Immature natural killer cell (primary cell): ENCODE measurements around the gene MYH14. TPM values are rescaled to one million over a fixed set of nuclear protein-coding genes. Genes with fewer than 3 reads are reported as not detected.

Experiments used
- DNase-seq, 3 donors: peaks; one replicate each; pipeline ENCODE4 v3.0.0; 2022; ENCODE audit warnings: mixed read lengths in 1 of 3
- H3K27ac Mint-ChIP-seq, 6 donors: one replicate each; pipeline ENCODE4 v1.8.0; 2020; ENCODE audit warnings: mixed read lengths in 6 of 6, mild to moderate bottlenecking in 5 of 6, inconsistent platforms in 4 of 6, moderate library complexity in 3 of 6
- H3K27me3 Mint-ChIP-seq, 3 donors: one replicate each; pipeline ENCODE4 v1.8.0; 2020 to 2021; ENCODE audit warnings: low read depth in 3 of 3, mild to moderate bottlenecking in 3 of 3, mixed read lengths in 3 of 3, moderate library complexity in 3 of 3, inconsistent platforms in 1 of 3
- H3K36me3 Mint-ChIP-seq, 3 donors: one replicate each; pipeline ENCODE4 v1.8.0; 2020; ENCODE audit warnings: mixed read lengths in 3 of 3, inconsistent platforms in 2 of 3, mild to moderate bottlenecking in 2 of 3
- H3K4me1 Mint-ChIP-seq, 2 donors: one replicate each; pipeline ENCODE4 v1.8.0; 2020; ENCODE audit warnings: inconsistent platforms in 2 of 2, mild to moderate bottlenecking in 2 of 2, mixed read lengths in 2 of 2, moderate library complexity in 1 of 2
- H3K4me3 Mint-ChIP-seq, 5 donors: one replicate each; pipeline ENCODE4 v1.8.0; 2020; ENCODE audit warnings: mild to moderate bottlenecking in 5 of 5, mixed read lengths in 5 of 5, inconsistent platforms in 3 of 5, moderate library complexity in 3 of 5
- H3K9me3 Mint-ChIP-seq, 6 donors: one replicate each; pipeline ENCODE4 v1.8.0; 2020; ENCODE audit warnings: mild to moderate bottlenecking in 6 of 6, mixed read lengths in 6 of 6, inconsistent platforms in 4 of 6, moderate library complexity in 3 of 6
- polyA plus RNA-seq, 3 donors: library from polyadenylated mRNA; unstranded; fragments of 300-500 nt; fragmentation: Illumina TruSeq; gene quantifications; one replicate each; pipeline ENCODE4 v1.2.3, GENCODE V29; 2021

MYH14 gene
- polyA plus RNA-seq, 3 donors from 2014 or later, result not detected

DNA sequence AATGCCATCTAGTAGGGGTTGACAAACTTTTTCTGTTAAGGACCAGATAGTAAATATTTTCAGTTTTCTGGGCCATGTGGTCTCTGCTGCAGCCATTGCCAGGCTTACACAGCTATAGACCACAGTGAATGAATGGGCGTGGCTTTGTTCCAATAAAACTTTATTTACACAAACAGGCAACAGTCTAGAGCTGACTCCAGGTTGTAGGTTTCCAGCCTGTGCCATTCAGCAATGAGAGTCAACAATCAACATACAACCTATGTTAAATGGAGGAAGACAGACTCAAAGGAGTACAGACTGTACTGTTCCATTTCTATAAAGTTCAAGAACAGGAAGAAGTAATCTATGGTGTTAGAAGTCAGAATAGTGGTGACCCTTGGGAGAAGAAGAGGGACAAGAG, 25.1 kb upstream of the MYH14 start:
- Mint-ChIP-seq H3K4me3 (no peak overlapping the region), H3K36me3 (peaks cover 0 to 3% (median 0%) of the 10 kb centered on the region in 3 donors), H3K9me3 (no peaks in the 10 kb centered on the region), H3K27ac (no peak overlapping the region), H3K27me3 (peaks cover 4 to 7% (median 5%) of the 10 kb centered on the region in 3 donors), H3K4me1 (no peaks in the 10 kb centered on the region)
- no peak for DNase-seq

DNA sequence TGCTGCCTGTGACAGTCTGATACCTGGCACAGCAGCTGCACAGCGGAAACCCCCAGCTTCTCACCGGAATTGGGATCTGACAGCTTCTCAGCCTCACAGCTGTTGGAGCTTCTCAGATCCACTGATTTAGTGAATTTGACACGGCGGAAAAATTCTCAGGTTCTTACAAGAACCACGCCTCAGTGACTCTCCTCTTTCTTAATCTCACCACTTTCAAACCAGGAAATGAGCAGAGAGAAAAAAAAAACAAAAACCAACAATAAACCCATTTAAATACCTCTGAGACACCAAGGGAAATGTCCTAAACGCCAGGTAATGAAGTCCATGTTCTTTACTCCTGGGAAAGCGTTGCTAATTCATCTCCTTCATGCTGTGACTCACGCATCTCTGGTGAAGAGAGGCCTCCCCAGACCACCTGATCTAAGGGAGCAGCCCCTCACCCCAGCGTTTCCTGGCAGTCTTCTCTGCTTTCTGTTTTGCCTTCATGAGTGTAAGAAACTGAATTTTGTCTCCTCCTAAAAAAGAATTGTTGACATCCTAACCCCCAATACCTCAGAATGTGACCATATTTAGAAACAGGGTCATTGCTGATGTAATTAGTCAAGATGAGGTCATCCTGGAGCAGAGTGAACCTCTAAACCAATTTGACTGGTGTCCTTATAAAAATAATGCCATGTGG, 24.4 kb upstream of the MYH14 start:
- H3K9me3 Mint-ChIP-seq, result no peaks in the 10 kb centered on the region
- no peak overlapping the region for H3K4me3 Mint-ChIP-seq
- H3K4me1 Mint-ChIP-seq, result no peaks in the 10 kb centered on the region
- DNase-seq, result no peak
- H3K27ac Mint-ChIP-seq, result no peak overlapping the region
- H3K36me3 Mint-ChIP-seq, result peaks cover 0 to 3% (median 0%) of the 10 kb centered on the region in 3 donors
- H3K27me3 Mint-ChIP-seq, result peaks cover 4 to 7% (median 5%) of the 10 kb centered on the region in 3 donors

DNA sequence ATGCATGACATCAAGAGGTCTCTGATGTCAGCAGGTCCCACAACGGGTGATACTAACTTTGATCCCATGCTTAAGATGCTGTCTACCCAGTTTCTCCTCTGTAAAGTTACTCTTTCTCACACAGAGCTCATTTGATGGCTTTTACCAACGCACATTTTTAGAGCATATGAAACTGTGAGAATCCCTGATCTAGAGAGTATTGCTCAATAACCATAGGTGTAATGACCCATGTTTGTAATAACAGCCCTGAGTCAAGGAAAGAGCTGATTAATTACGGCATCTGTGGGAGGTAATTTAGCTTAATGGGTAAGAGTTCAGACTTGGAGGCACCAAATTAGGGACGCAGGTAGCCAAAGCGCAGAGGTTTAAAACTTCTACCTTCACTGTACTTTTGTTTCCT, 22.3 kb upstream of the MYH14 start:
- Mint-ChIP-seq H3K27ac (no peak overlapping the region), H3K36me3 (peaks cover 0 to 3% (median 0%) of the 10 kb centered on the region in 3 donors), H3K27me3 (peaks cover 1 to 4% (median 3%) of the 10 kb centered on the region in 3 donors), H3K9me3 (no peaks in the 10 kb centered on the region), H3K4me3 (no peak overlapping the region), H3K4me1 (no peaks in the 10 kb centered on the region)
- DNase-seq, result no peak

DNA sequence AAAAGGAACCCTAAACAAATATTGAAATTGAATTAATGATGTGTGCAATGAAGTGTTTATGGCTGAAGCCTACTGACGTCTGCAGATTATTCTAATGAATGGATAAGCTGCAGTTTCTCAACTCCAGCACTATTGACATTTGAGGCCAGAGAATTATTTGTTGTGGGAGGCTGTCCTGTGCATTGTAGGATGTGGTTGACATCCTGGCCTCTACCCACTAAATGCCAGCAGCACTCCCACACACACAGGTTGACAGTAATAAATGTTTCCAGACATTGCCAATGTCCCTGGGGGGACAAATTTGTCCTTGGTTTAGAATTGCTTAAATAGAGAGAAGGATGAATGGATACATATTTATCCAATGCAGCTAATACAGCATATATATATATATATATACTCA, 19.2 kb upstream of the MYH14 start:
- Mint-ChIP-seq H3K27me3 (peaks cover 1 to 4% (median 2%) of the 10 kb centered on the region in 3 donors), H3K36me3 (no peaks in the 10 kb centered on the region), H3K9me3 (no peaks in the 10 kb centered on the region), H3K4me1 (no peaks in the 10 kb centered on the region), H3K27ac (no peak overlapping the region), H3K4me3 (no peak overlapping the region)
- DNase-seq, result no peak

DNA sequence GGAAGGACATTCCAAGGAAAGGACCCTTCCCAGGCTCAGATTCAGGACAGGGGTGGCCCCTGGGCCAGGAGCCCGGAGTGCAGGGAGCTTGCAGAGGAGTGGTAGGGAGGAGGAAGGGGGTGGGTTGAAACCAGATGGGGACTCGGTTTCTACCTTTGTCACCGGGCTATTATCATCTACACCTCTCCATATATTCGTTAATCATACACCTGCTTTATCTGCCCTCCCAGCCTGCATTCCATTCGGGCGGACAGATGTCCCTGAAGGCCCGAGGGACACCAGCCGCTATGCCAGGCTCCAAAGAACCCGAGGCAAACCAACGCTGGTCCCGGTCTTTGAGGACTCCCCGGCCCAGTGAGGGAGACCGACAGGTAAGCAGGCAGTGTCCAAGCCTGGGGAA, 15.5 kb upstream of the MYH14 start:
- Mint-ChIP-seq H3K4me3 (no peak overlapping the region), H3K4me1 (no peaks in the 10 kb centered on the region), H3K27ac (no peak overlapping the region), H3K9me3 (no peaks in the 10 kb centered on the region), H3K36me3 (no peaks in the 10 kb centered on the region), H3K27me3 (peaks cover 0 to 9% (median 4%) of the 10 kb centered on the region in 3 donors)
- DNase-seq, result no peak

DNA sequence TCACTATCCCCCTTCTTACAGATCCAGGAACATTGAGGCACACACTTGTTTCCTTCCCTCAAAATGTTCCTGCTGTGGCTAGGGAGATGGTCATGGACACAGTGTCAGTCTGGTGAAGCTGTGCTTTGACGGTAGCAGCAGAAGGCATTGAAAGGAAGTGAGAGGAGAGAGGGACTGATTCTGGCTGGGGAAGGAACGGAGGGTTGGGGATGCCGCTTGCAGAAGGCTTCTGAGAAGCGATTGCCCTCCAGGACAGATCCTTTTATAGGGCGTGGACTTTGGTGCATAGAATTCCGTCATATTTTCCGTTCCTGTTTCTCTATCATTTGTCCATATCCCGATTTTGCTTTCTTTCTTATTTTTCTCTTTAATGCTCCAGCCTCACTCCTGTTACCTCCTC, 14.1 kb upstream of the MYH14 start:
- no peak for DNase-seq
- Mint-ChIP-seq H3K4me3 (no peak overlapping the region), H3K27ac (no peak overlapping the region), H3K36me3 (no peaks in the 10 kb centered on the region), H3K9me3 (no peaks in the 10 kb centered on the region), H3K4me1 (no peaks in the 10 kb centered on the region), H3K27me3 (peaks cover 2 to 12% (median 5%) of the 10 kb centered on the region in 3 donors)

DNA sequence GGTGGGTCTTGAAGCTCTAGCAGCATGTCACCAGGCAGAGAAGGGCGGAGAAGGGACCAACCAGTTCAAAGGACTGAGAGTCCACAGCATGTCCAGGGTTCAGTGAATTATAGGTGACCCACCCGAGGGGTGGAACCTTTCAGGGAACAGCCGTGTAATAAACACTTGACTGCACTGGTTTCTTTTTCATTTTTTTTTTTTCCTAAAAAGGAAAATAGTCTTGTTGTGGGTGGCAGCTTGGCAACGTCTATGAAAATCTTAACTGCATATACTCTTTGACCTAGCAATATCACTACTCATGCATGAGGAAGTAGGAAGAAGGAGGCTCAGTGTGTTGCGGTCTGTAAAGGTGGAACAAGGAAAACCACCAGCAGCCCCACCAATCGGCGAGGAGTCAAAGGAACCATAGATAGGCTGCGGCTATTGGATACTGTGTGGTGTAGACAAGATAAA, 13.0 kb upstream of the MYH14 start:
- no peak overlapping the region for H3K27ac Mint-ChIP-seq
- no peak for DNase-seq

DNA sequence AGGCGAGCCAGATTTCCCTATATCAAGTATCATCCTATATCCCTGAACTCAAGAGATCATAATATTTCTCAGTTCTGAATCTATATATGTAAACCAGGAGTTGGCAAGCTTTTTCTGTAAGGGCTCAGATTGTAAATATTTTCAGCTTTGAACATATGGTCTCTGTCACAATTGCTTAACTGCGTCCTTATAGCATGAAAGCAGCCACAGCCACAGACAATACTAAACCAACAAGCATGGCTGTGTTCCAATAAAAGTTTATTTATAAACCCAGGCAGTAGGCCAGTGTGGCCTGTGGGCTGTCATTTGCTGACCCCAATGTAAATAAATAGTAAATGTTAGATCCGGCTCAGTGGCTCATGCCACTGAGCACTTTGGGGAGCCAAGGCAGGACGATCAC, 12.2 kb upstream of the MYH14 start:
- no peak for DNase-seq
- H3K4me3 Mint-ChIP-seq, result no peak overlapping the region
- H3K9me3 Mint-ChIP-seq, result no peaks in the 10 kb centered on the region
- no peak overlapping the region for H3K27ac Mint-ChIP-seq
- H3K4me1 Mint-ChIP-seq, result no peaks in the 10 kb centered on the region
- H3K27me3 Mint-ChIP-seq, result peaks cover 3 to 13% (median 5%) of the 10 kb centered on the region in 3 donors
- no peaks in the 10 kb centered on the region for H3K36me3 Mint-ChIP-seq

More for the DNA sequence above, 13.0 kb upstream of the MYH14 start:
- H3K36me3 Mint-ChIP-seq, result no peaks in the 10 kb centered on the region
- H3K9me3 Mint-ChIP-seq, result no peaks in the 10 kb centered on the region
- peaks cover 2 to 12% (median 5%) of the 10 kb centered on the region in 3 donors for H3K27me3 Mint-ChIP-seq
- H3K4me1 Mint-ChIP-seq, result no peaks in the 10 kb centered on the region
- no peak overlapping the region for H3K4me3 Mint-ChIP-seq

DNA sequence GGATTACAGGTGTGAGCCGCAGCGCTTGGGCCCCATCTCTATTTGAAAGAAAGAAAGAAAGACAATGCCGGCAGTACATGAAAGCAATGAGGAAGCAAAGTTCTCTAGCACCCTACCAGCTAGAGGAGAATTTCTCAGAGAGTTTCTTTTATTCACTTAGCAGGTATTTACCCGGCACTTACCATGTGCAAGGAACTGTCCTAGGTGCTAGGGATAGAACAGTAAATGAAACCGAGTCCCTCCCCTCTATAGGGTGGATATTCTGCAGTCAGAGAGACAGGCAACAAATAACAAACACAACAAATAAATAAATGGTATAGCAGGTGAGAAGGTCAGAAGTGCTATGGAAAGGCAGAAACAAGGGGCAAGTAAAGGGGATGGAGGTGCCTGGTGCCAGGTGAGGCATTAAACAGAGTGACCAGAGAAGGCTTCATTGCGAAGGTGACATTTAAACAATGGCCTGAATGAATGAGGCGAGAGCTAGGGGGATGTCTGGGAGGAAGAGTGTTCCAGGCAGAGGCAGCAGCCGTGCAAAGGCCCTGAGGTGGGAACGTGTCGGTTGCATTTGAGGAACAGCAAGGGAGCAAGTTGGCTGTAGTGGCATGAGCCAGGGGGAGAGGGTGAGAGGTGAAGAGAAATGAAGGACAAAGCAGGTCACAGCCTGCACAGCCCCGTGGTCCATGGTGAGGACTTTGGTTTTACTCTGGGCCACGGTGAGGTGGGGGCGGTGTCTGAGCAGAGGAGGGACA, 10.8 kb upstream of the MYH14 start:
- H3K27me3 Mint-ChIP-seq, result peaks cover 4 to 16% (median 5%) of the 10 kb centered on the region in 3 donors
- H3K4me1 Mint-ChIP-seq, result no peaks in the 10 kb centered on the region
- DNase-seq, result no peak
- H3K9me3 Mint-ChIP-seq, result no peaks in the 10 kb centered on the region
- H3K36me3 Mint-ChIP-seq, result no peaks in the 10 kb centered on the region
- no peak overlapping the region for H3K4me3 Mint-ChIP-seq
- H3K27ac Mint-ChIP-seq, result no peak overlapping the region

DNA sequence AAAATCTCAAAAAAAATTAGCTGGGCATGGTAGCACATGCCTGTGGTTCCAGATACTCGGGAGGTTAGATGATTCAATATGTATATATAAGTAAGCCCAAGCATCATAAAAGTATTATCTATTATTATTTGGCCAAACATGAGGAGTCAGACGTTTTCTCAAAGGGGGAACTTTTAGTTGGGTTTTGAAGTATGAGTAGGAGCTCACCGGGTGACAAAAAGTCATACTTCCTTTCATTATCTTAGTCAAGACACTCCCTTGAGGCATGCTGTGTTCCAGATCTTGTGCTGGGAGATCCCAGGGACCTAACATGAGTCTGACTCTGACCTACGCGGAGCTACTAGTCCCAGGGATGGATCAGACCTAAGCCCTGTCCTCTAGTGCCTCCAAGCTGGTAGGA, 8.2 kb upstream of the MYH14 start:
- Mint-ChIP-seq H3K4me1 (no peaks in the 10 kb centered on the region), H3K9me3 (no peaks in the 10 kb centered on the region), H3K27ac (no peak overlapping the region), H3K4me3 (no peak overlapping the region), H3K27me3 (peaks cover 4 to 20% (median 6%) of the 10 kb centered on the region in 3 donors), H3K36me3 (no peaks in the 10 kb centered on the region)
- DNase-seq, result no peak

DNA sequence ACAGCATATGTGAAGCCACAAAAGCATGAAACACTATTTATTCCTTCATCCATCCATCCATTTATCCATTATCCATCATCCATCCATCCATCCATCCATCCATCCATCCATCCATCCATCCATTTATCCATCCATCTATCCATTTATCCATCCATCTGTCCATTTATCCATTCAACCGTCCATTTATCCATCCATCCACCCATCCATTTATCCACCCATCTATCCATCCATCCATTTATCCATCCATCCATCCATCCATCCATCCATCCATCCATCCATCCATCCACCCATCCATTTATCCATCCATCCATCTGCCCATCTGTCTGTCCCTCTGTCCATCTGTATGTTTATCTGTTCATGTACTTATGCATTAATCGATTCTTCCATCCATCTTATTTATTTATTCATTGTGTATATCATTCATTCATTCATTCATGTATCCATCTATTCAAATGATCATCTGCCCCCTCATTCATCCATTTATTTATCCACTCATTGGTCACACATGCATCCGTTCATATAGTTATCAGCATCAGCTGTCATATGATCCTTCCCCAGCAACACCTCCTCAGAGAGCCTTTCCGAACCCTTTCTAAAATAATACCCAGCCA, 7.0 kb upstream of the MYH14 start:
- H3K9me3 Mint-ChIP-seq, result no peaks in the 10 kb centered on the region
- no peaks in the 10 kb centered on the region for H3K36me3 Mint-ChIP-seq
- peak overlapping the region in 1 of 6 donors; percentile 42 for H3K27ac Mint-ChIP-seq
- DNase-seq, result no peak
- H3K4me3 Mint-ChIP-seq, result no peak overlapping the region
- H3K27me3 Mint-ChIP-seq, result peaks cover 4 to 20% (median 10%) of the 10 kb centered on the region in 3 donors
- H3K4me1 Mint-ChIP-seq, result no peaks in the 10 kb centered on the region

DNA sequence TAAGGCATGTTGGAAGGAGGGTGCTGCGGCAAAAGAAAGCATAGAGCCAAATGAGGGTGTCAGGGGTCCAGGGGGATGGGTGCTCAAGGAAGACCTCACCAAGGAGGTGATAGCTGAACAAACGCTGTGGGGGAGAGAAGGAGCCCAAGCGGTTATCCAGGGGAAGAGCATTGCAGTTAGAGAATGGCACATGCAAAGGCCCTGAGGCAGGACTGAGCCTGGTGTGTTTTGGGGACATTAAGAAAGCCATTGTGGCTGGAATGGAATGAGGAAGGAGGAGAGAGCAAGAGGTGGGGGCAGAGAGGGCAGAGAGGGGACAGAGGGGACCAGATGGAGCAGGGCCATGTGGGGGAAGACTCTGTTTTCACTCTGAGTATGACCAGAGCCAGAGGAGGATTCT, 6.1 kb upstream of the MYH14 start:
- H3K4me1 Mint-ChIP-seq, result no peaks in the 10 kb centered on the region
- DNase-seq, result no peak
- peaks cover 4 to 15% (median 12%) of the 10 kb centered on the region in 3 donors for H3K27me3 Mint-ChIP-seq
- H3K27ac Mint-ChIP-seq, result no peak overlapping the region
- no peak overlapping the region for H3K4me3 Mint-ChIP-seq
- H3K9me3 Mint-ChIP-seq, result no peaks in the 10 kb centered on the region
- H3K36me3 Mint-ChIP-seq, result no peaks in the 10 kb centered on the region

DNA sequence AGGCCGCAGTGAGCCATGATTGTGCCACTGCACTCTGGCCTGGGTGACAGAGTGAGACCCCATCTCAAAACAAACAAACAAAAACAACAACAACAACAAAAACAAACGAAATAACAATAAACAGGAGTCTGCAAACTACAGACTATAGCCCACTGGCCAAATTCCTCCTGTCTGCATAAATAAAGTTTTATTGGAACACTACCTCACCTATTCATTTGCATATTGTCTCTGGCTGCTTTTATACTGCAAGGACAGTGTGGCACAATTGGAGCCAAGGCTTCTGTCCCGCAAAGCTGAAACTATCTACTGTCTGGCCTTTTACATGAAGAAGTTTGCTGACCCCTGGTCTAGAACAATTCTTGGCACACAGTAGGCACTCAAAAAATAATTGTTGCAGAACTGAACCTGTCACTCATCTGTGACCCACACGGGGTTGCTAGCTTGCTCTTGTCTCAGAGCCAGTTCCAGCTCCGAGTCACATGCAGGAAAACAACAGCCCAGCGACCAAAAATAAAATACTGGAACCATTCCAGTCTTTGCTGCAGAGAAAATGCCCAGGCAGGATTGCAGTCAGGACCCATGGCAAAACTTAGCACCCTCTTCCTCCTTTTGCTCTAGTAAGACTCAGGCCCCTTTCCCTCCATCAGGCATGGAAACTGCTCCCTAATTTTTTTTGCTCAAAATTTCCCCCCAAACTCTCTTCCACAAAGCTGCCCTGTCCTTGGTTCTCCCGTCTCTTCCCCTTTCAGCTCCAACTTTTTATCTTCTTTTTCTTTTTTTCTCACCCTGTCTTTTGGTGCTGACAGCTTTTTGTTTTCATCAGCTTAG, 4.8 kb upstream of the MYH14 start:
- Mint-ChIP-seq H3K36me3 (no peaks in the 10 kb centered on the region), H3K27me3 (peaks cover 7 to 16% (median 13%) of the 10 kb centered on the region in 3 donors), H3K9me3 (no peaks in the 10 kb centered on the region), H3K4me3 (no peak overlapping the region), H3K4me1 (no peaks in the 10 kb centered on the region), H3K27ac (no peak overlapping the region)
- no peak for DNase-seq

DNA sequence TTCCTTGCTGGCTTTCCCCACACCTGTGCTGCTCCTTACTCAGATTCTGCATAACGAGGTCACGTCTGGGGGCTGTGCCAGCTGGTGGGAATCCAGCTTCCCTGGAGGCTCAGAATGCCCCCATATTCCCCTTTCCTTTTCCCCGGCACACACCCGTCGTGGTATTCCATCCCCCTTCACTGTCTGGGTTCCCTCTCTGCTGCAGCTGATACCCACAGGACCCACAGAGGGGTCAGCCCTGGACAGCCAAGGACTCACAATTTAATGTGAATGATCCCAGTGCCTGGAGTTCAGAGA, 4.2 kb upstream of the MYH14 start:
- Mint-ChIP-seq H3K4me3 (no peak overlapping the region), H3K4me1 (peaks cover 0 to 2% of the 10 kb centered on the region in 2 donors), H3K9me3 (no peaks in the 10 kb centered on the region), H3K27me3 (peaks cover 7 to 19% (median 15%) of the 10 kb centered on the region in 3 donors), H3K36me3 (no peaks in the 10 kb centered on the region), H3K27ac (no peak overlapping the region)
- no peak for DNase-seq
